GM20000 (cell line): ENCODE data around the gene SMARCD3.

Experiments used
- DNase-seq: peaks from one replicate; pipeline ENCODE4 v3.0.0; 2012; ENCODE audit warnings: low spot score
- TF ChIP-seq, protein P1 (sequence below): IDR thresholded peaks from 2 replicates; pipeline ENCODE4 v1.5.1; 2012; ENCODE audit warnings: mild to moderate bottlenecking, control low read depth; ENCODE audit errors: extremely low read depth, missing control alignments

The SMARCD3 gene

DNA sequence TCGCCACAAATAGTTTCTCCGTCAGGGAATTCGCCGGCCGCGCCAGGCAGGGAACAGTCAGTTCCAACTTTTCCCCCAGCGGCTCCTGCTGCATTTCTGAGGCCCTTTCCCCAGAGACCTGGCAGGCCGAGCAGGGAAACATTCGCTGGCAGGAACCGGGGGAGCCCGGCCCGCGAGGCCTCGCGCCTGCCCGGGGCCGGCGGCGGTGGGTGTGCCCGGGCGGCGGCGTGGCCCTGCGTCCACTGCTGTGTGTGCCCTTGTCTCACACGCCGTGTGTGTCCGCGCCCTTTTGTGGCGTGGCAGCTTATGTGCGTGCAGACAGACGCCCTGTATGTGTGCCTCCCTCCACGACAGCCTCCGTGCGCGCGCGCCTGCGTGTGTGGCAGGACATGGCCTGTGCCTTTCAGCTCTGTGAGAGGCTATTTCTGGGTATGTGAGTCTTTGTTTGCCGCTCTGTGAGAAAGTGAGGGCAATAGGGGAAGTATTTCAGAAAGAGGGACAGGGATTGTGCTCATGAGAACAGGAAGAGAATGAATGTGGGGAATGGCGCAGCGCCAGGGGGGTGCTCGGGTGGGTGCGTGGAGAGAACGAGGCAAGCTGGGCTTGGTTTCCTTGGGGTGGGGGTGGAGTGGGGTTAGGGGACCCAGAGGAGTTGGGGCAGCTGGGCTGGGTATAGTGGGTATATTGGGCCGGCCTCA lies 689 bp upstream of the SMARCD3 start:
- DNase-seq = peak; percentile 63
- TF ChIP-seq, protein P1, sequence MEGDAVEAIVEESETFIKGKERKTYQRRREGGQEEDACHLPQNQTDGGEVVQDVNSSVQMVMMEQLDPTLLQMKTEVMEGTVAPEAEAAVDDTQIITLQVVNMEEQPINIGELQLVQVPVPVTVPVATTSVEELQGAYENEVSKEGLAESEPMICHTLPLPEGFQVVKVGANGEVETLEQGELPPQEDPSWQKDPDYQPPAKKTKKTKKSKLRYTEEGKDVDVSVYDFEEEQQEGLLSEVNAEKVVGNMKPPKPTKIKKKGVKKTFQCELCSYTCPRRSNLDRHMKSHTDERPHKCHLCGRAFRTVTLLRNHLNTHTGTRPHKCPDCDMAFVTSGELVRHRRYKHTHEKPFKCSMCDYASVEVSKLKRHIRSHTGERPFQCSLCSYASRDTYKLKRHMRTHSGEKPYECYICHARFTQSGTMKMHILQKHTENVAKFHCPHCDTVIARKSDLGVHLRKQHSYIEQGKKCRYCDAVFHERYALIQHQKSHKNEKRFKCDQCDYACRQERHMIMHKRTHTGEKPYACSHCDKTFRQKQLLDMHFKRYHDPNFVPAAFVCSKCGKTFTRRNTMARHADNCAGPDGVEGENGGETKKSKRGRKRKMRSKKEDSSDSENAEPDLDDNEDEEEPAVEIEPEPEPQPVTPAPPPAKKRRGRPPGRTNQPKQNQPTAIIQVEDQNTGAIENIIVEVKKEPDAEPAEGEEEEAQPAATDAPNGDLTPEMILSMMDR = no peak

DNA sequence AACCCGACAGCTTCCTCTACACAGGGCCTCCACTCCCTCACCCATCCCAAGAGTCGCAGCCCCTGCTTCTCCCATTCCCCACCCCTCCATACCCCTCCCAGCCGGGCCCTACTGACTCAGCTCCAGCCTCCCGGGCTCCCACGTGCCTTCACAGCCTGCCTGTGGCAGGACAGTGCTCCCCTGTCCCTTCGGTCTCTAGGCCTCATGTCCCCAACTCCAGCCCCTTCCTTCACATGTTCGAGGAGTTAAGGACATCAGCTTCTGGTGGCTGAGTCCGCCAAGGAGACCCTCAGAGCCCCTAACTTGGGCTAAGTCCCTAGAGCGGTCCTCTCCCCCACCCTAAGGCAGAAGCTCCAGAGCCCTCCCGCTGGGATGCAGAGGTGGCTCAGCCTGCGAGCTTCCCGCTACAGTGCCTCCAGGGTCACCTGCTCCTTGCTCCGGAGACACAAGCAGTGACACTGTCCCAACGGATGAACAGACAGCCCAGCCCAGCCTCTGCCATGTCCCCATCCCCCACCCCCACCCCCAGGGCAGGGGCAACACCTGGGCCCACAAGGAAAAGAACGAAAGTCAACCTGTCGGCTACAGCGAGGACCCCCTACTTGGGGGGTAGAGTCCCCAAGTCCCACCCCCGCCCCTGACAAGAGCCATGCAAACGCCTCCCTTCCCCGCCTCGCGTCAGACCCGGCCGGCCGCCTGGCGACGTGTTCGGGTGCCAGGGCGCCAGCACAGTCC lies 716 bp downstream of the SMARCD3 start:
- peak; percentile 64 for DNase-seq
- TF ChIP-seq, protein P1 = no peak

DNA sequence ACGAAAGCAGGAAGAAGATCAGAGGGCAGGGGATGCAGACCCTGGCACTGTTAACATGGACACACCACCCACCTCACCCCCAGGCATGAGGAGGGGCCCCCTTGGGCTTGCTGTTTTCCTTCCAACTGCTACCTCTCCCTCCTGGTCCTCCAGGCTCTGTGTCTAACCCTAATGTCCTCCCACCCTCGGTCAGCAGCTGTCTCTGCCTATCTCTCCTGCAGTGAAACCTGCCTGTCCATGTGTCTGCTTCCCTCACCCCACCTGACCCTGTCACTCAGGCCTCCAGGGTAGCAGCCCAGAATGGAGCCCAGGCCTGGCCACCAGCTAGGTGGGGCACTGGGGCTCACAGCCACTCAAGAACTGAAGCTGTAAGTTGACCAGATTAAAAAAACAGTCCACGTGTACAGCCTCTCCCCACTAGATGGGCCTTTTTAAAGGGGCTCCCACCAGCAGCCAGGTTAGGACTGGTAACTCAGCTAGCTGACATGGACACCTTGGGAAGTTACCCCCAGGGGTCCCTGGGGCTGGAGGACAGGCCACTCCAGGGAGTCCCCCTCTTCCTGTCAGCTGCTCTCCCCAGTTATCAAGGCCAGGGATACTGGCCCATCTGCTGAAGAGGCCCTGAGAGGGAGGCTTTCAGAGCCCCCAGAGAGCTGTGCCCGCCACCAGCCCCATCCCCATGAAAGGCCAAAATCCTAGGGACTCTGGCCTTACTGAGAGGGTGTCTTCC lies 1.5 kb downstream of the SMARCD3 start:
- DNase-seq = no peak

DNA sequence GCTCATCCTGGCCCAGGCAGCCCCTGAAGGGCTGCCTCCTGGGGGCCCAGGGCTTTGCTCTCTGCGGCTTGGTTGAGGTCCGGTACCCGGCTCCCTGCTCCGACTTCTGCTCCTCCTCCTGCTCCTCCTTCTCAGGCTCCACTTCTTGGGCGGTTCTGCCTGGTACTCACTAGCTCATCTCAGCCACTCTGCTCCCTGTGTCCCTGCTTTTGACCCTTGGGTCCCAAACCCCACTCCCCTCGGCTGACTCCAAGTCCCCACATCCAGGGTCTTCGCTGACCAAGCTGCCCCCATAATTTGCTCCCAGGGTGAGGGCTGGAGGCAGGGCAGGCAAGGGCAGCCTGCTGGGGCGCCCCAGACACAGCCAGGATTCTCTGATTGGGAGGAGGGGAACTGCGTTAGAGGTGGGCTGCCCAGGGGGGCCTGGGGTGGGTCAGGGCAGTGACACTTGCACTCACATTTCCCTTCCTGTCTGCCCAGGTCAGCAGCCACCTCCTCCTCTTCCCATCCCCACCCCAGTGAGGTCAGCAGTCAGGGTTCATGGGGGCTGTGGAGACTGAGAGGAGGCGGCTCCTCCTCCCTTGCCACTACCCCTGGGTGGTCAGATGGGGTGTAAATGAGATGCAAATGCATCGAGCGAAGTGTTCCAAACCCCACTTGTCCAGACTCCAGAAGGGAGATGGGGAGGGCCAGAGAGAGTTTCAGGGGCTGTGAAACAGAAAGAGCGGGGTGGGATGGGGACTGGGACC lies 2.2 kb downstream of the SMARCD3 start:
- TF ChIP-seq, protein P1 = no peak
- no peak for DNase-seq

More for the DNA sequence above, 1.5 kb downstream of the SMARCD3 start:
- TF ChIP-seq, protein P1 = no peak

DNA sequence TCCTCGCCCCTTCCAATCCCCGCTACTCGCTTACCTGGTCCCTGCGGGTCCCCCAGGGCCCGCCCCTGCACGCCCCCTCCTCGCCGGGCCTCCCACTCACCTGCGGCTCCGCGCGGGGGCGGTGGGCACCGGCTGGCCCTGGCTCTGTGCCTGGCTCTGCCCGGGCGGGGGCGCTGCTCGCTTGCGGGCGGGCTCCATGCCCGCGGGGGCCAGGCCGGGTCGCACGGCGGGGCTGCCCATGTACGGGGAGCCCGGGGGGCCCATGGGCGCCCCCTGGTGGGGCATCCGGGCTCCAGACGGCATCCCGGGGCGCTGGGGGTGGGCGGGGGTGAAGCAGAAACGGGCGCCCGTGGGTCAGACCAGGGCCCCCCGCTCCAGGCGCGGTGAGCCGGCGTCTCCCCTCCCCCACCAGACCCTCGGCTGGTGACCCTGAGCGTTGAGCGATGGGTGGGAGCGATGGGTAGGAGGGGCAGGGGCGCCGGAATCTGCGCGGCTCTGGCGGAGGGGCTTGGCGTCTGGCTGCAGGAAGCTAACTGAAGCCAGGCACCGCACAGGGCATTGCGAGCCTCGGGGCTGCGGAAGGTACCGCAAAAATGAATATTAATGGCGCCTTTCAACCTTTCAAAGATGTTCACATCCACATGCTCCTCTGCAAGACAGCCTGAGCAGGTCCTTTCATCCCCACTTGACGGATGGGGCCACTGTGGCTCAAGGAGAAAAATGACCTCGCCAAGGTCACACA lies 3.0 kb downstream of the SMARCD3 start:
- TF ChIP-seq, protein P1 = peak; percentile 12
- DNase-seq = peak; percentile 92

DNA sequence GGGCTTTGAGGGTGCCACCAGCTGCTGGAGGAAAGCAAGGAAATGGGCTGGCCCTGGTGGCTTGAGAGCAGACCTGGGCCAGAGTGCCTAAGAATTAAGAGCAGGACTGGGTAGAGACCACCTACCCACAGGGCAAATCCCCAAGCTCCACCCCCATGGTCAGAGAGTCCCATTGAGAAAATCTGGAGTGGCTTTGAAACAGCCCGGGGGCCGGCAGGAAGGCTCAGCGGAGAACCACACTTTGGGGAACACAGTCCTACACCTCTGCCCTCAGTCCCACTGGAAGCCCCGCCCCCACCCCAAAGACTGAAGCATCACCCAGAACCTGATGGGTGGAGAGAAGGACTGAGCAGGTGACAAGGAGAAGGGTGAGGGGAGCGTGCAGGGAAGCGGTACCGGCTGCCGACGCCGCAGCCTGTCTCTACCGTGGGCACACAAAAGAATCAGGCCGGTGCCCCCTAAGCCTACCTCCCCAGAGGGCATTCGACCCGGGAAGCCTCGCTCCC lies 3.6 kb downstream of the SMARCD3 start:
- peak; percentile 52 for DNase-seq
- TF ChIP-seq, protein P1 = no peak
